Trophoblast cell (in vitro differentiated cells and primary cell): ENCODE results near the gene DQX1.

Experiments
- DNase-seq, 2 donors: peaks; one replicate each; pipeline ENCODE4 v3.0.0-alpha.2; 2016
- H2AFZ ChIP-seq: 2 replicates; pipeline ENCODE4 v1.6.1; 2013; ENCODE audit warnings: low read length, moderate library complexity, mild to moderate bottlenecking; ENCODE audit not compliant: insufficient read depth, poor library complexity
- H2AK5ac ChIP-seq: 2 replicates; pipeline ENCODE4 v1.6.1; 2013; ENCODE audit warnings: mild to moderate bottlenecking, low read length
- H2BK120ac ChIP-seq: 2 replicates; pipeline ENCODE4 v1.6.1; 2013; ENCODE audit warnings: low read length, mild to moderate bottlenecking, moderate library complexity; ENCODE audit not compliant: insufficient read depth, poor library complexity
- H2BK12ac ChIP-seq: 2 replicates; pipeline ENCODE4 v1.6.1; 2013; ENCODE audit warnings: mild to moderate bottlenecking, low read length, moderate library complexity
- H2BK5ac ChIP-seq: 2 replicates; pipeline ENCODE4 v1.6.1; 2013; ENCODE audit warnings: low read length, low read depth, moderate library complexity, mild to moderate bottlenecking; ENCODE audit not compliant: poor library complexity
- H3K14ac ChIP-seq: 2 replicates; pipeline ENCODE4 v1.6.1; 2013; ENCODE audit warnings: mild to moderate bottlenecking, low read length
- H3K18ac ChIP-seq: 2 replicates; pipeline ENCODE4 v1.6.1; 2013; ENCODE audit warnings: mild to moderate bottlenecking, low read length
- H3K23ac ChIP-seq: 2 replicates; pipeline ENCODE4 v1.6.1; 2013; ENCODE audit warnings: low read length
- H3K27ac ChIP-seq: 2 replicates; pipeline ENCODE4 v1.5.1; 2013; ENCODE audit warnings: low read depth, mild to moderate bottlenecking, inconsistent platforms, low read length, moderate library complexity
- H3K27me3 ChIP-seq: 2 replicates; pipeline ENCODE4 v1.6.1; 2013; ENCODE audit warnings: inconsistent platforms, mild to moderate bottlenecking, low read length, moderate library complexity; ENCODE audit not compliant: insufficient read depth
- H3K36me3 ChIP-seq, 2 experiments: 1 replicate in 1 of 2; 2 replicates in 1 of 2; pipeline ENCODE4 v1.6.1; 2013; ENCODE audit warnings: low read length in 2 of 2, mild to moderate bottlenecking in 2 of 2, moderate library complexity in 1 of 2; ENCODE audit not compliant: insufficient read depth in 2 of 2, control insufficient read depth in 1 of 2
- H3K4ac ChIP-seq: 2 replicates; pipeline ENCODE4 v1.6.1; 2013; ENCODE audit warnings: low read depth, mild to moderate bottlenecking, low read length, moderate library complexity
- H3K4me1 ChIP-seq, 2 experiments: 1 replicate in 1 of 2; 2 replicates in 1 of 2; pipeline ENCODE4 v1.6.1; 2013; ENCODE audit warnings: low read length in 2 of 2, mild to moderate bottlenecking in 2 of 2, moderate library complexity in 1 of 2; ENCODE audit not compliant: insufficient read depth in 2 of 2, control insufficient read depth in 1 of 2
- H3K4me2 ChIP-seq: 2 replicates; pipeline ENCODE4 v1.6.1; 2013; ENCODE audit warnings: inconsistent platforms, mild to moderate bottlenecking, low read length, moderate library complexity
- H3K4me3 ChIP-seq: 2 replicates; pipeline ENCODE4 v1.5.1; 2013; ENCODE audit warnings: mild to moderate bottlenecking, low read depth, low read length, inconsistent platforms
- H3K79me1 ChIP-seq: one replicate; pipeline ENCODE4 v1.6.1; 2013; ENCODE audit warnings: low read length
- H3K79me2 ChIP-seq: 2 replicates; pipeline ENCODE4 v1.6.1; 2013; ENCODE audit warnings: low read length, mild to moderate bottlenecking; ENCODE audit not compliant: control insufficient read depth, insufficient read depth, poor library complexity
- H3K9ac ChIP-seq: 2 replicates; pipeline ENCODE4 v1.6.1; 2013; ENCODE audit warnings: mild to moderate bottlenecking, low read length
- H3K9me3 ChIP-seq: 2 replicates; pipeline ENCODE4 v1.6.1; 2013; ENCODE audit warnings: low read depth, mild to moderate bottlenecking, control low read depth, inconsistent platforms, low read length; ENCODE audit not compliant: insufficient read depth
- H4K12ac ChIP-seq: 2 replicates; pipeline ENCODE4 v1.6.1; 2013; ENCODE audit warnings: low read depth, mild to moderate bottlenecking, low read length, moderate library complexity
- H4K8ac ChIP-seq: 2 replicates; pipeline ENCODE4 v1.6.1; 2013; ENCODE audit warnings: low read depth, mild to moderate bottlenecking, low read length, moderate library complexity
- H4K91ac ChIP-seq: one replicate; pipeline ENCODE4 v1.6.1; 2013; ENCODE audit warnings: low read depth, mild to moderate bottlenecking, low read length, moderate library complexity
- WGBS: extraction: QIAGEN DNeasy Blood & Tissue Kit; methylation state at CpG from one replicate; pipeline ENCODE4 v1.1.7; 2013; ENCODE audit warnings: missing lambda C conversion rate; ENCODE audit not compliant: insufficient read length, insufficient coverage; ENCODE audit errors: extremely low coverage; 5-methylcytosine and 5-hydroxymethylcytosine counted together

Gene DQX1

GRCh38 chr2:74499267-74499939 is 26.6 kb downstream of the DQX1 start, which contains the start of gene LBX2:
Gene LBX2 (minus strand): TSS chr2:74499603. CDS start chr2:74499537, 66 bp downstream.
- no peak within 1 kb of the TSS for H3K27ac ChIP-seq
- no peak within 1 kb of the TSS for H4K91ac ChIP-seq
- peaks cover 29% of the 10 kb centered on the region in 2 experiments for H3K4me1 ChIP-seq
- peak in 1 of 2 donors; percentile 17 for DNase-seq
- H2AK5ac ChIP-seq, result no peak within 1 kb of the TSS
- no peak within 1 kb of the TSS for H3K14ac ChIP-seq
- H3K27me3 ChIP-seq, result peaks cover 67% of the 10 kb centered on the region
- no peak within 1 kb of the TSS for H3K23ac ChIP-seq
- H3K4me2 ChIP-seq, result peak within 1 kb of the TSS; percentile 63
- peak within 1 kb of the TSS; percentile 30 for H3K4me3 ChIP-seq
- no peak within 1 kb of the TSS for H3K4ac ChIP-seq
- no peak within 1 kb of the TSS for H4K8ac ChIP-seq
- no CpG with 5 or more reads among the region's 65 CpGs for WGBS
- H3K79me2 ChIP-seq, result peaks cover 8% of the 10 kb centered on the region
- no peak within 1 kb of the TSS for H4K12ac ChIP-seq
- no peak within 1 kb of the TSS for H3K18ac ChIP-seq
- H2BK5ac ChIP-seq, result no peak within 1 kb of the TSS
- no peak within 1 kb of the TSS for H3K9ac ChIP-seq
- H2BK120ac ChIP-seq, result no peak within 1 kb of the TSS
- peak within 1 kb of the TSS; percentile 27 for H2AFZ ChIP-seq
- no peak within 1 kb of the TSS for H2BK12ac ChIP-seq
- H3K36me3 ChIP-seq, result no peaks in the 10 kb centered on the region
- peaks cover 19% of the 10 kb centered on the region for H3K79me1 ChIP-seq
- H3K9me3 ChIP-seq, result peaks cover 2% of the 10 kb centered on the region

- DNase-seq, result peak; percentile 23 to 33
- H2BK120ac ChIP-seq, result no peak overlapping the region
- H3K27ac ChIP-seq, result no peak overlapping the region
- no CpG with 5 or more reads among the region's 41 CpGs for WGBS
- no peak overlapping the region for H3K14ac ChIP-seq
- H3K36me3 ChIP-seq, result peaks cover 0 to under 1% of the 10 kb centered on the region in 2 experiments
- peaks cover 8% of the 10 kb centered on the region for H3K79me2 ChIP-seq
- H3K18ac ChIP-seq, result no peak overlapping the region
- H3K4ac ChIP-seq, result no peak overlapping the region
- H2BK12ac ChIP-seq, result no peak overlapping the region
- H4K8ac ChIP-seq, result no peak overlapping the region
- H2BK5ac ChIP-seq, result no peak overlapping the region
- H2AFZ ChIP-seq, result peak overlapping the region; percentile 27
- H4K91ac ChIP-seq, result no peak overlapping the region
- H3K79me1 ChIP-seq, result peaks cover 18% of the 10 kb centered on the region
- no peak overlapping the region for H2AK5ac ChIP-seq
- peaks cover 25% of the 10 kb centered on the region in 2 experiments for H3K4me1 ChIP-seq
- H3K23ac ChIP-seq, result no peak overlapping the region
- peaks cover 63% of the 10 kb centered on the region for H3K27me3 ChIP-seq
- no peak overlapping the region for H4K12ac ChIP-seq
- H3K9ac ChIP-seq, result no peak overlapping the region
- peak overlapping the region; percentile 30 for H3K4me3 ChIP-seq
- peaks cover 2% of the 10 kb centered on the region for H3K9me3 ChIP-seq
- H3K4me2 ChIP-seq, result peak overlapping the region; percentile 63
These were observed 27.3 kb downstream of the DQX1 start for GRCh38 chr2:74498500-74499266.

- H3K4me2 ChIP-seq, result peak overlapping the region; percentile 63
- H2AFZ ChIP-seq, result peak overlapping the region; percentile 27
- peaks cover 10% of the 10 kb centered on the region for H3K79me1 ChIP-seq
- no peak overlapping the region for H3K9ac ChIP-seq
- no CpG with 5 or more reads among the region's 61 CpGs for WGBS
- H3K4ac ChIP-seq, result no peak overlapping the region
- peak overlapping the region; percentile 1 for H4K8ac ChIP-seq
- H3K4me1 ChIP-seq, result peaks cover 20 to 21% of the 10 kb centered on the region in 2 experiments
- H2AK5ac ChIP-seq, result no peak overlapping the region
- H3K14ac ChIP-seq, result no peak overlapping the region
- H3K4me3 ChIP-seq, result peak overlapping the region; percentile 54
- no peak overlapping the region for H2BK5ac ChIP-seq
- peaks cover 2% of the 10 kb centered on the region for H3K9me3 ChIP-seq
- no peak overlapping the region for H4K12ac ChIP-seq
- peak; percentile 39 to 71 for DNase-seq
- H3K27me3 ChIP-seq, result peaks cover 57% of the 10 kb centered on the region
- no peak overlapping the region for H2BK120ac ChIP-seq
- no peak overlapping the region for H3K27ac ChIP-seq
- no peak overlapping the region for H4K91ac ChIP-seq
- no peak overlapping the region for H3K23ac ChIP-seq
- H3K18ac ChIP-seq, result no peak overlapping the region
- H2BK12ac ChIP-seq, result no peak overlapping the region
- H3K79me2 ChIP-seq, result peaks cover 4% of the 10 kb centered on the region
- peaks cover 2 to 8% of the 10 kb centered on the region in 2 experiments for H3K36me3 ChIP-seq
These were observed 28.1 kb downstream of the DQX1 start for GRCh38 chr2:74497777-74498499.

GRCh38 chr2:74496997-74497776 is 28.8 kb downstream of the DQX1 start:
- Histone ChIP-seq H3K23ac (no peak overlapping the region), H3K4me3 (no peak overlapping the region), H4K91ac (no peak overlapping the region), H3K27ac (no peak overlapping the region), H3K27me3 (peaks cover 50% of the 10 kb centered on the region), H2AK5ac (no peak overlapping the region), H2BK12ac (no peak overlapping the region), H2BK5ac (no peak overlapping the region), H4K12ac (no peak overlapping the region), H3K4ac (no peak overlapping the region), H3K14ac (no peak overlapping the region), H3K79me1 (peaks cover 3% of the 10 kb centered on the region), H3K79me2 (no peaks in the 10 kb centered on the region), H3K36me3 (peaks cover 8 to 15% of the 10 kb centered on the region in 2 experiments), H3K9me3 (peaks cover 2% of the 10 kb centered on the region), H3K4me1 (peaks cover 18% of the 10 kb centered on the region in 2 experiments), H3K18ac (no peak overlapping the region), H4K8ac (no peak overlapping the region), H2BK120ac (no peak overlapping the region), H2AFZ (no peak overlapping the region), H3K9ac (no peak overlapping the region), H3K4me2 (peak overlapping the region; percentile 63)
- DNase-seq, result no peak
- WGBS, result no CpG with 5 or more reads among the region's 19 CpGs
